ENCODE results near the gene OR7G1.

DNA sequence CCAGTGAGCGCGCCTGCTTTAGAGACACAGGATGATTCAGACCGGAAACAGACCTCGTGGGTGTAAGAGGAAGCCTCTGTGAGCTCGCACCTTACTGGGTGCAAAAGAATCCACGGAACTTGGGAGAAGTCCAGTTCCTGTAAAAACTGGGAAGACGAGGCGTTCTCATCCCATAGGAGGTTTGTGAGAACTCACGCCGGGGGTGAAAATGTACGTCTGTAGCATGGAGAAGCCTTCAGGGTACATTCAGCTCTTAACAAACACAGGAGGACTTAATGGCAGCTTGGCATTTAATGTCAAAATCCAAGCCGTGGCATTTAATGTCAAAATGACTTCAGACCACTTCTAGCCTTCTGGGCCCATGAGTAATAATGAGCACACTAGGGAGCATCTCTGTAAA is 45.9 kb upstream of the OR7G1 start:
- TF ChIP-seq, protein P1, sequence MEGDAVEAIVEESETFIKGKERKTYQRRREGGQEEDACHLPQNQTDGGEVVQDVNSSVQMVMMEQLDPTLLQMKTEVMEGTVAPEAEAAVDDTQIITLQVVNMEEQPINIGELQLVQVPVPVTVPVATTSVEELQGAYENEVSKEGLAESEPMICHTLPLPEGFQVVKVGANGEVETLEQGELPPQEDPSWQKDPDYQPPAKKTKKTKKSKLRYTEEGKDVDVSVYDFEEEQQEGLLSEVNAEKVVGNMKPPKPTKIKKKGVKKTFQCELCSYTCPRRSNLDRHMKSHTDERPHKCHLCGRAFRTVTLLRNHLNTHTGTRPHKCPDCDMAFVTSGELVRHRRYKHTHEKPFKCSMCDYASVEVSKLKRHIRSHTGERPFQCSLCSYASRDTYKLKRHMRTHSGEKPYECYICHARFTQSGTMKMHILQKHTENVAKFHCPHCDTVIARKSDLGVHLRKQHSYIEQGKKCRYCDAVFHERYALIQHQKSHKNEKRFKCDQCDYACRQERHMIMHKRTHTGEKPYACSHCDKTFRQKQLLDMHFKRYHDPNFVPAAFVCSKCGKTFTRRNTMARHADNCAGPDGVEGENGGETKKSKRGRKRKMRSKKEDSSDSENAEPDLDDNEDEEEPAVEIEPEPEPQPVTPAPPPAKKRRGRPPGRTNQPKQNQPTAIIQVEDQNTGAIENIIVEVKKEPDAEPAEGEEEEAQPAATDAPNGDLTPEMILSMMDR (IDR thresholded peaks at IDR 0.05), result no peak
- no peak for TF ChIP-seq POLR2A (IDR thresholded peaks at IDR 0.05)
